ENCODE results near the gene XYLT1. TPM values are rescaled to one million over a fixed set of nuclear protein-coding genes. Genes with fewer than 3 reads are reported as not detected.
"Not testable (repeated sequence)": the region's sequence is repeated elsewhere in the genome, so short reads cannot be mapped to it uniquely, and the experiment has no call there.

XYLT1 gene
- polyA plus RNA-seq, 4 donors, result 6.9 to 8.0 (median 7.2) TPM

DNA sequence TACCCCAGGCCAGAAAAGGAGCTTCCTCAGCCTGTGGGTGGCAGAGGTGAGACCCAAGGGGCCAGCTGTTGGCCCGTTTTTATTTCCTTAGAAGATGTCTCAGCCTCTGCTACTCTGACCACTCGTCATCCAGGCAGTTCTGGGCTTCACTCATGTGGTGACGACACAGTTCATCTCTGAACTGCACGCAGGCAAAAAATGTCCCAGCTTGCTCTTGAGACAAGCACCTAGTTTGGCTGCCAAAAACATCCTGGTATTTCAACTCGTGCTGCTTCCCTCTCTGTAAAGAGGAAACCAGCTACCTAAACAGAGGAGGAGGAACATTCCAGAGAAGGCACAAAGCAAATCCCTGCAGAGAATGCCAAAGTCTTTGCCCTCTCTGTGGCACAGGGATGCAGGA lies 125.7 kb downstream of the XYLT1 start:
- DNase-seq (ENCODE audit: low read depth in 4 of 4, low spot score in 2 of 4), result no peak

DNA sequence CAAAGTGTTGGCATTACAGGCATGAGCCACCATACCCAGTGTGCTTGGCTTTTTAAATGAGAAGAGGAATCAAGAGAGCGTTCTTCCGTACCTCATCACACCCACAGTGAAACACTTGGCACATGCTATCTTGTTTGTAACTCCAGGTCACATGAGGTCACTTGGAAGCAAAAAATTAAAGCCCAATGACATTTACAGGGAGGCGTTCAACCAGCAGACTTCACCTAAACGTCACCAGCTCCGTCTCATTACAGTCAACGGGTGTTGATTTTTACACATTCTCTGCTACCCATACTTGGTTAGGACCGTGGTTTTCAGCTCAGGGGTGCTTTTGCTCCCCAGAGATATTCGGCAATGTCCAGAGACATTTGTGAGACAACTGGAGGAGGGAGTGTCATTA lies 127.0 kb downstream of the XYLT1 start:
- DNase-seq (ENCODE audit: low read depth in 4 of 4, low spot score in 2 of 4), result no peak

DNA sequence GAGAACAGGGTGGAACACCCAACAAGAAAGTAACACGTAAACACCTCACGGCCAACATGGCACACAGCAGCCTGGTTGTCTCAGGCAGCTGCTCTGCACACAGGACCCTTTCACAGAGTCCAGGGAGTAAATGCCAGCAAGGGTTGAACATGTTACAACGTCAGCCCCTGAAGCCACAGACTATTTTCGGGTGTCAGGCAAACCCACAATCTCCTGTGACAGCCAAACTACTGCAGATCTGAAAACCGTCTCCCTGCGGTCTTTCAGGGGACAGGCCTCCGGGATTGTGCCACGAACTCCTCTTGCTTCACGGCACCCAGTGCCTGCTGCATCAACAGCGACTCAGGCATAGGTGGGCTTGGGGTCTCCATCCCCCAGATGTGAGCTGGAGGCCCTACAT lies 127.7 kb downstream of the XYLT1 start:
- DNase-seq (ENCODE audit: low read depth in 4 of 4, low spot score in 2 of 4), result no peak

DNA sequence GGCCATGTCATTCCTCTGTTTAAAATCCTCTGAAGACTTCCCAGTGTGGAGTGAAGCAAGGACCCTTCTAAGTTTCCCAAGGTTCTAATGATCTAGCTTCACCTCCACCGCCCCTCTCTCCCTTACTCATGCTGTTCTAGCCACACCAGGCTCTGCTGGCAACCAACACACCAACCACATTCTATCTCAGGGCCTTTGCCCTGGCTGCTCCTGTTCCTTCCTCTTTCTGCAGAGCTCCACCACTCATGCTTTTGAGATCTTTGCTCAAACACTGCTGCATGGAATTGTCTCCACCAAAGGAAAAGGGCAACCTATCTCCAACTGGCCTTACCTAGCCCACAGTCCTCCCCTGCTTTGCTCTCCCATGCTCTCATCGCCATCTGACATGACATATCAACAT lies 128.7 kb downstream of the XYLT1 start:
- DNase-seq (ENCODE audit: low read depth in 4 of 4, low spot score in 2 of 4), result no peak

DNA sequence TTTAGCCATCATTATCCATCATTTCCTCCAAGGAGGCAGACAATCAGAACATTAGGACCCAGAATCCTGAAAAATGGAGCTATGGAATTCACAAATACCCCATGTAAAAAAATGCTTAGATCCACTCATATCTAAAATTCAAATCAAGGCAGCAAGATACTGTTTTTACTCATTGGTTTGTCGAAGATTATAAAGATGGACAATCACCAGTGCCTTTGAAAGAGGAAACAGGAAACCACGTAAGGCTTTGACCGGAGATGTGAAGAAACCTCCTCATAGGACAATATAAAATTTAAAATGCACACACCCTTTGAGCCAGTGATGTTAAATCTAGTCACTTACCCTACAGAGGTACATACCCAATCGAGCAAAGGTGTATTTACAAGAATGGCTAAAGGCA lies 130.0 kb downstream of the XYLT1 start:
- no peak for DNase-seq (ENCODE audit: low read depth in 4 of 4, low spot score in 2 of 4)

DNA sequence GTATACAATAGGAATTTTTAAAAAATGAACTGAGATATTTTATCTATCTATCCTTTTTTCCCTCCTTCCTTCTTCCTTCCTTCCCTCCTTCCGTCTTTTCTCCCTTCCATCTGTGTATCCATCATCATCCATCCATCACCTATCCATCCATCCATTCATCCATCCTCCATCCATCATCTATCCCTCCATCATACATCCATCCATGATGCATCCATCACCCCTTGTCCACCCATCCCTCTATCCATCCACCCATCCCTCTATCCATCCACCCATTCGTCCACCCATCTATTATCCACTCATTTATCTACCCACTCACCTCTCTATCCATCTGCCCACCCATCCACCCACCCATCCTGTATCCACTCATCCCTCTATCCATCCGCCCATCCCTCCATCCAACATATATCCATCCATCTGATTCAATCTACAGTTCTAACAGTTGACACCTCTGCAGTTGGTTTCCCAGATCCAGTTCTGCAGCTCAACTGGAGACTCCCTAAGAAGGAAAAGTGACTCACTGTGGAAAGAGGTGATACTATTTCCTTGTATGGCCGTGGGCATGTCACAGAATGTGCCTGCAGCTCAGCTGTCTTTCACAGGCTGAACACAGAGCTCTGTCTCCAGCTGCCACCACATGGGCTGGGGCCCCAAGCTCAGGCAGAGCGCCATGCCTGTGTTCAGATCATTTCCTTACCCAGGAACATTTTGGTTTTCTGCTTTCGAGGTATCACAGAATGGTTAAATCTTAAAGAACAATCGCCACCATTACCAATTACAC lies 130.8 kb downstream of the XYLT1 start:
- no peak for DNase-seq (ENCODE audit: low read depth in 4 of 4, low spot score in 2 of 4)

DNA sequence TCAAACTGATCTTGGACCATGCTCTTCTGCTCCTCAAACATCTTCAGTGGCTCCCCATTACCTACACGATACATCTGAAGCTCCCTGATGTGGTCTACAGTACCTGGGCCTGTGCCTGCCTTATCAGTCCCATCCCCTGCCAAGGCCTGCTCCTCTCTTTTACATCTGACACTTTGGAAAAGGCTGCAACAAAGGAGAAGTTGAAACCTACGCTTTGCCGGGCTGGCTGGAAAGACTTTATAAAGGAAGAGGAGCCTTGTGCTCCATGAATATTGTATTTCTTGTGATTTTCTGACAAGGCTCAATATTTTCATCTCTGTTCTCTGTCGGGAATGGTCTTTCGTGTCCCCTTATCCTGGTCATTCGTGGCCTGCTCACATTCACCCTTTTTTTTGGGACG lies 132.5 kb downstream of the XYLT1 start:
- DNase-seq (ENCODE audit: low read depth in 4 of 4, low spot score in 2 of 4), result no peak

DNA sequence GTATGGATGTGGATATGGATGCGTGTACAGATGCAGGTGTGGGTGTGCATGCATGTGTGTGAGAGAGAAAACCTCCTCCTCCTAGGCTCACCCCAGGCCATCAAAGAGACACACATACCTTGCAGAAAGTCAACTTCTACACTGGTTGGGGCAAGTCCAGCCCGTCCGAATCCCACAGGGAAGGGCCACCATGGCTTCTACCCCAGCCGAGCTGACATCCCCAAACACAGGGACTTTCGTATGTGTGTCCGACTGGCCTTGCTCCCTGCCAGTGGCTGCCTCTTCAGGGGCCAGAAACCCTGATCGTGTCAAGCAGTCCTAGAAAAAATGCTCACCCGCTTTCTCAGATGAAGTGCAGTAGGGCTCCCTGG lies 134.2 kb downstream of the XYLT1 start:
- DNase-seq (ENCODE audit: low read depth in 4 of 4, low spot score in 2 of 4), result no peak

DNA sequence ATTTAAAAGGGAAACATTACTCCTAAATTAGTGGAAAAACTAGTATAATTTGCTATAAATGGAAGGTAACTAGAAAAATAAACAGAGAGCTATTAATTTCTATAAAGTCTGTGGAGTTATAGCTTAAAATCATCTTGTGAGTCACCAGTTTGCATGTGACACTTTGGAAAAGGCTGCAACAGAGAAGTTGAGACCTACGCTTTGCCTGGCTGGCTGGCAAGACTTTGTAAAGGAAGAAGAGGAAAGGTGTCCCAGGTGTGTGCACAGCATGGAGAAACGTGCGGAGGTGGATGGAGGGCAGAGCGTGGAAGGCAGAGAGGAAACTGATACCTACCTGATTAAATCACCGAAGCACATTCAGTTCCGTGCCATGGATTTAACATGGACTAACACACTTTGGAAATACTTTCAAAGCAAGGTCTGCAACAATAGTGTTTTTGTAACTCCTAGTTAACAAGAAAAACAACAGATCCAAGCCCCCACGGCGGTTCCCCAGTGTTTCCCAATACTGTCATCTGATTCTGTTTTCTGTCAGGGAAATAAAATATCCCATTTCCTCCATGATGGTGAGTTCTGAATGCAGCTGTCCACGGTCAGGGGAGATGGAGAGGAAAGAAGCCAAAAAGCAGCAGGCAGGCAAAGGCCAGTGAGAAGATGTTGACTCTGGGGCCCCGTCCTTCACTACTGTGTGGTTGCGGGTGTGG lies 134.8 kb downstream of the XYLT1 start:
- DNase-seq (ENCODE audit: low read depth in 4 of 4, low spot score in 2 of 4), result no peak

DNA sequence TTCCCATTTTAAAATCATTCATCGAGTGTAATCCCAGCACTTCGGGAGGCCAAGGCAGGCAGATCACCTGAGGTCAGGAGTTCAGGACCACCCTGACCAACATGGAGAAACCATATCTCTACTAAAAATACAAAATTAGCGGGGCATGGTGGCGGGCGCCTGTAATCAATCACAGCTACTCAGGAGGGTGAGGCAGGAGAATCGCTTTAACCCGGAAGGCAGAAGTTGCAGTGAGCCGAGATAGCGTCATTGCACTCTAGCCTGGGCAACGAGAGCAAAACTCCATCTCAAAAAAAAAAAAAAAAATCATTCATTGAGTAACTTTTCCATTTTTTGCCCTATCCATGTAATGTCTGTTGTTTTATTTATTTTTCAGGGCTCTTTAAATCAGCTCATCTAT lies 135.4 kb downstream of the XYLT1 start:
- DNase-seq (ENCODE audit: low read depth in 4 of 4, low spot score in 2 of 4), result not testable (repeated sequence)

DNA sequence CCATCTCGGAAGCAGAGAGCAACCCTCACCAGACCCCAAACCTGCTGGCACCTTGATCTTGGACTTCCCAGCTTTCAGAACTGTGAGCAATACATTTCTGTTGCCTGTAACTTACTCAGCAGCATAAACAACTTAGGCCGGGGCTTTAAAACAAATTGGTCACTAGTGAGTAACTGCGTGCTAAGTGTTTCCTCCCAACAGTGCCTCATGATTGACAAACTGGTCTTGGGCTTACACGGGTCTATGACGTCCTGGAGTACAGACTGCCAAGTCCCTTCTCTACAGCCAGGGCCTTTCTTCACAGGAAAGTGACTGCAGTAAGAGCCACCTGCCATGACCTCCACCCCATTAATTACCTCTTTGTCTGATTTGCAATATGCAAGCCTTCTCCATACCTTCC lies 136.7 kb downstream of the XYLT1 start:
- no peak for DNase-seq (ENCODE audit: low read depth in 4 of 4, low spot score in 2 of 4)

DNA sequence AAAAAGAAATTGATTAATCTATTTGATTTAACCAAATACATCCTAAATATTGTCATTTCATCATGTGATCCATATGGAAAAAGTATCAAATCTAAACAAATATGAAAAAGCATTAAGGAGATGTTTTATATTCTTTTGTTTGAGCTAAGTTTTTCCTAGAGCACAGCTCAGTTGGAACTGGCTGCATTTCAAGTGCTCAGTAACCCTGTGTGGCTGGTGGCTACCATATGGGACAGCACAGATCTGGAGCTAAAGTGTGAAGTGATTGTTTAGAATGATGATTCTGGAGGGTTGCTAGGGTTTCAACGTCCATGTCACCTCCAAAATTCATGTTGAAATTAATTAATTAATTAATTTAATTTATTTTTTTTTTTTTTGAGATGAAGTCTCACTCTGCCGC lies 137.5 kb downstream of the XYLT1 start:
- no peak for DNase-seq (ENCODE audit: low read depth in 4 of 4, low spot score in 2 of 4)

DNA sequence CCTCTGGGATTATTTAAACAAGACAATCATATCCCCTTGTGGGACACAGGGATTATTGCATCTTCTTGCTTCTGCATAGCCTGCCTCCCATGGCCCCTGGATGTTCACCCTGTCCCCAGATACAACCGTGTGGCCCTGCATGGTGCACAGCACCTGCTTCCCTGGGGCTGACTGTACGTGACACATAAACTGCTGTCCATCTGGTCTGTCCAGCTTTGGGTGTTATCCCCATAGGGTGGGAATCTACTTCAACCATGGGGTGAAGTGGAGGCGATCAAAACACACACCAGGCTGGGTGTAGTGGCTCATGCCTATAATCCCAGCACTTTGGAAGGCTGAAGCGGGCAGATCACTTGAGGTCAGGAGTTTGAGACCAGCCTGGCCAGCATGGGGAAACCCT lies 138.8 kb downstream of the XYLT1 start:
- no peak for DNase-seq (ENCODE audit: low read depth in 4 of 4, low spot score in 2 of 4)

DNA sequence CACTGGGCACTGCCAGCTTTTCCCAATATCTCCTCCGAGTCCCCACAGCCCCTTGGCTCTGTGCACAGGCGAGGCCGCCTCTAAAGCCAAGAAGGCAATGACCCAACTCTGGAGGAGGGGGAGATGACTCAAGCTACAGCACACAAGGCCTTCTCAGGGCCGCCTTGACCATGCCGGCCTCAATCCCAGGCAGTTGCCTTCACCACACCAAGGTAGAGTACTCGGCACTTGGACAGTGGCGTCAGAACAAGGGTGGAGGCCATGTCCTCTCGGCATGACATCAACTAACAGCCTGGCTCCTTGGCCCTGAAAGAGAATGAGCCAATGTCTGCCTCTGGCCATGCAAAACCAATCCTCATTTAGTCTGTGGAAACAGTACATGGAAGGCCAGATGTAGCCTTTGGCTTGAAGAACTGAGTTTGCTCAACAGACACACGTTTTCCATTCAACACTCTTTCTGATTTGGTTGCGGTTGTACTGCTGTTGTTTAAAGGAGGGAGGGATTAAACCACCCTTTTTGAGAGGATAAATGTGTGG lies 139.6 kb downstream of the XYLT1 start:
- DNase-seq (ENCODE audit: low read depth in 4 of 4, low spot score in 2 of 4), result no peak

DNA sequence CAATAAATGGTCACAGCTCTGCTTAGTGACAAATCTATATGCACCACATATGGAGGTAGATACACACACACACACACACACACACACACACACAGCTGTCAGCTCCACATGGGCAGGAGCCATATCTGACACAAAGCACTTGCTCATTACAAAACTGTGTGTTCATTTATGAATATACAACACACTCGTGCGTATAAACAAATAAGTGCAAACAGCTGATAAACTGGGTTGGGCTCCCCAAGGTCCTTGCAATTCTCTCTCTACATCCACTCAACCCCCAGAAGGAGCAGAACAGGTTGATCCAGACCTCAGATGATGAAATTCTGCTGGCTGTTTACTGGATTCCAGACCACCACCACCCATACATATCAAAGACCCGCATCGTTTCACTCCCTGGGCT lies 140.7 kb downstream of the XYLT1 start:
- no peak for DNase-seq (ENCODE audit: low read depth in 4 of 4, low spot score in 2 of 4)

DNA sequence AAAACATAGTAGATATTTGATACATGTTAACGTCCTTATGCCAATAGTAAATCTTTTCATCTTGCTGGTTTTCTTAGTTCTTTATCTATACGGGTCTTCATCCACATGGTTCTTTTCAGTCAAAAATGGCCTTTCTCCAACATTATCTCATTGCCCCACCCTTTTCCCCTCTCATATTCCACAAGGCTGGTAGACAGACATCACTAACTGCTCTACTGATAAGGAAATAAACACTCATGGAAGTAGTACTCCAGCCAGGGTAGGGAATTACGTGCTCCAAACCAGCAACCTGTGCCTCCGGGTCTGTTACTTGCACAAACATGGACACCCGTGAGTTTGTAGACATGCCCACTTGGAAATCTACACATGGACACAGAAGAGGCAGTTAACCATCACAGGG lies 141.4 kb downstream of the XYLT1 start:
- DNase-seq (ENCODE audit: low read depth in 4 of 4, low spot score in 2 of 4), result no peak

DNA sequence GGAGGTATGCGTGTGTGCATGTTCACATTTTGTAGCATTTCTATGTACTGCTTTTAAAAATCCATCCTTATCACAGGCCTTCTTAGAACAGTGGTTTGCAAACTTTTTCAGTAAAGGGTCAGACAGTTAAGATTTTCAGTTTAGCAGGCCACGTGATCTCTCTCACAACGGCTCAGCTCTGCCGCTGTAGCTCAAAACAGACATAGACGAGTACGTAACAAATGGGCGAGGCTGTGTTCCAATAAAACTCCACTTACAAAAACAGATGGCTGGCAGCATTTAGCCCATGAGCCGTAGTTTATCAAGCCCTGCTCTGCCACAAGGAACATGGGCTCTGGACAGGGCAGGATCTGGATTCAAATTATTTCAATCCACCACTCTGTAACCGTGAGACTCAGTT lies 141.8 kb downstream of the XYLT1 start:
- no peak for DNase-seq (ENCODE audit: low read depth in 4 of 4, low spot score in 2 of 4)

DNA sequence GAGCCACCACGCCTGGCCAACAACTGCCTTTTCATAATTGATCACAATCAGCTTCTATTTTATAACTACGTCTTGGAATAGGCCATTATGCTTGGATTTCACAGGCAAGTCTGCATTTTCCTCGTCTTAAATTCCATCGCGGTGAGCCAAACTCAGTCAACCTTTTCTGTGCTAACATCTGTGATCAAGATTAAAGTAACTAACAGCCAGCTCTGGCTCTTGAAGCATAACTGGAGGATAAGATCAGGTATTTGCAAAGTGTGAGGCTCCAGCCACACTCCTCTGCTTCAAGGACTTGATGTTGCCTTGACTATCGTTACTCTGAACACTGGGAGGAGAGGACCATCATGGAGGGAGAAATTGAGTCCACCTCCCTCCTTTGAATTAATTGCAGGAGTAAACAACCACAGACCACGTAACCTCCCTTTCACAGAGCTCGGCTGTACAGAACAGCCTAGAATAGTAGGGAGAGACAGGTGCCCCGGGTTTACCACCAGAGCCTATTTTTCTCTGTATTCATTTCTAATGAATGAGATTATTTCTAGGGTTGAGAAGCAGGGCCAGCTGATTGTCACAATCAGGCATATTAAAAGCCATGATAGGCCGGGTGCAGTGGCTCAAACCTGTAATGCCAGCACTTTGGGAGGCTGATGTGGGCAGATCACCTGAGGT lies 143.0 kb downstream of the XYLT1 start:
- DNase-seq (ENCODE audit: low read depth in 4 of 4, low spot score in 2 of 4), result no peak

DNA sequence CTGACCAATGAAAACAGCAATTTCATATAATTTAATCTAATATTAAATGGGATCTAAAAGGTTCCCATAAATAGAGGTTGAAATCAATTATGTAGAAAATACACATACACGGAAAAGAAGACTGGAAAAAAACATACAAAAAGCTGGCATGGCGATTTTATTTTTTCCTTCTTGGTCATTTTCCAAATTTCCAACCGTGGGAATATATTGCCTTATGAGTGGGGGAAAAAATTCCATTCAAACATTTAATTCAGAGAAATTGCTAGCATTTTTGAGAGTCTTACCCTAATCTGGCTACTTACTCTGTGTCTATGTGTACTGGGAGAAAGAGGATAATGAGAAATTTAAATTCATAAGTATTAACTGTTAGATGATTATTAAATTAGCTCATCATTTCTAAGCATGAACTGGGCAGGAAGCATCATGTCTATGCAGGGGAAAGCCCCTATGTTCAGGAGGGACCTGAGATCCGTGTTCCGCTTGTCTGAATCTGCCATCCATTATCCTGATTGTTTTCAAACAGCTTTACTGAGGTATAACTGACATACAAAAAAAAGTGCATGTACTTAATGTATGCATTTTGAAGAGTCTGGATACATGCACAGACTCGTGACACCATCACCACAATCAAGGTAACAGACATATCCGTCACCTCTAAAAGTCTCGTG lies 145.2 kb downstream of the XYLT1 start:
- DNase-seq (ENCODE audit: low read depth in 4 of 4, low spot score in 2 of 4), result no peak

DNA sequence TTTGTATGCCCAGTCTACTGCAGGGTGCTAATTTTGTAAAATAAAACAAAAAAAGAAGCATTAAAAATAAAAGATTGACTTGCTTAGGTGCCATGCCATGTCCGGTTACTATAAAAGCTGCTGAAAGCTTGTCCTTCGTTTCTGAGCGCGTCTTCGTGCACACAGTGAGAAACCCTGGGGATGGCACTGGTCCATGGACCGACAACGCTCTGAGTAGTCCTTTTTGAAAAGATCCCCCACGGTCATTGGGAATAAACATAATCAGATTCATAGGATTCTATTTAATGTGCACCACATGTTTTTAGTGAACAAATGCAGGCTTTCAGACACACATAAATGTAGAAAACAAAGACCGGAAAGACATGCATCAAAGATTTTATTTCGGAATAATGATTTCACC lies 146.3 kb downstream of the XYLT1 start:
- no peak for DNase-seq (ENCODE audit: low read depth in 4 of 4, low spot score in 2 of 4)

DNA sequence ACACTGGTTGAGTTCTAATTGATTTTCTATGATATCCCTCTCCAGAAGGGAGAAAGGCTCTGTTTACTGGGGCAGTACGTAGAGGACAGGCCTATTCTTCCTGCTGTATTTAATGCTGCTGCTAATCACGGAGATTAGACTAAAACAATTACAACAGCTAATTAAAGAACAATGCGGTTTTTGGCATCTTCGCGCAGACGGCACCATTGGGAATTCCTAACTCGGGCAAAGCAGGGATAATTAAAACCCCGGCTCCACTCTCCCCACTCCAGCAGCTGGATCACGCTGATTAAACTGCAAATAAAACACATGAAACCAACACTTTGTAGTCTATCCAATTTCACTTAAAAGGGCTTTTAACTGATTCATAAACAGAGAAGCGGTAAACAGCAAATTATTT lies 147.6 kb downstream of the XYLT1 start:
- DNase-seq (ENCODE audit: low read depth in 4 of 4, low spot score in 2 of 4), result no peak
